ENCODE measurements around the gene NCKAP5. TPM values are rescaled to one million over a fixed set of nuclear protein-coding genes. Genes with fewer than 3 reads are reported as not detected.
A peak's percentile ranks its signal among the peaks of the same experiment; 100 is the strongest.

Gene NCKAP5
- total RNA-seq, 1 donor from 2014 or later: 27.9 TPM

- Mint-ChIP-seq H3K27ac (ENCODE audit: unreplicated experiment) (no peak overlapping the region), H3K9me3 (no peaks in the 10 kb centered on the region), H3K4me1 (peaks cover 15% of the 10 kb centered on the region), H3K27me3 (ENCODE audit: low read depth) (peaks cover 5% of the 10 kb centered on the region), H3K36me3 (ENCODE audit: low read depth) (peaks cover 6% of the 10 kb centered on the region), H3K4me3 (no peak overlapping the region)
- DNase-seq (ENCODE audit: low read depth, low spot score): no peak
- TF ChIP-seq CTCF (conservative IDR thresholded peaks at IDR 0.05): no peak
These were observed 297.2 kb downstream of the NCKAP5 start for GRCh38 chr2:133271105-133271504.

DNA sequence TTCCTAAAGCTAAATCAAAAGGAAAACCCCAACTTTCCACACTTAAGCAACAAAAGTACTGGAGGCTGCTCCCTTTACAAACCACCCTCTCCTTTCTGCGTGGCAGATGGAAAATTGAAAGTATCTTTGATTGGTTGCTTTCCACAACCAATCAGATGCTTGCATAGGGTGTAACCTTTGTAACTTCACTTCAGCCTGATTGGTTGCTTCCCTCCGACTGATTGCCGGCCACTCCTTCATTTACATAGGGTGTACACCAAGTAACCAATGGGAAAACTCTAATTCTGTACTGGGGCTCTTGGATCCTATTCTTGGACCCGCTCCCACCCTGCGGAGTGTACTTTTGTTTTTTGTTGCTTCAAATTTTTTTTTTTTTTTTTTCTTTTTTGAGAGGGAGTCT lies 297.7 kb downstream of the NCKAP5 start:
- no peak for DNase-seq (ENCODE audit: low read depth, low spot score)
- H3K36me3 Mint-ChIP-seq (ENCODE audit: low read depth): peaks cover 6% of the 10 kb centered on the region
- H3K4me3 Mint-ChIP-seq: no peak overlapping the region
- H3K27me3 Mint-ChIP-seq (ENCODE audit: low read depth): peaks cover 6% of the 10 kb centered on the region
- no peak for TF ChIP-seq CTCF (conservative IDR thresholded peaks at IDR 0.05)
- no peaks in the 10 kb centered on the region for H3K9me3 Mint-ChIP-seq
- H3K4me1 Mint-ChIP-seq: peaks cover 17% of the 10 kb centered on the region
- H3K27ac Mint-ChIP-seq (ENCODE audit: unreplicated experiment): no peak overlapping the region

DNA sequence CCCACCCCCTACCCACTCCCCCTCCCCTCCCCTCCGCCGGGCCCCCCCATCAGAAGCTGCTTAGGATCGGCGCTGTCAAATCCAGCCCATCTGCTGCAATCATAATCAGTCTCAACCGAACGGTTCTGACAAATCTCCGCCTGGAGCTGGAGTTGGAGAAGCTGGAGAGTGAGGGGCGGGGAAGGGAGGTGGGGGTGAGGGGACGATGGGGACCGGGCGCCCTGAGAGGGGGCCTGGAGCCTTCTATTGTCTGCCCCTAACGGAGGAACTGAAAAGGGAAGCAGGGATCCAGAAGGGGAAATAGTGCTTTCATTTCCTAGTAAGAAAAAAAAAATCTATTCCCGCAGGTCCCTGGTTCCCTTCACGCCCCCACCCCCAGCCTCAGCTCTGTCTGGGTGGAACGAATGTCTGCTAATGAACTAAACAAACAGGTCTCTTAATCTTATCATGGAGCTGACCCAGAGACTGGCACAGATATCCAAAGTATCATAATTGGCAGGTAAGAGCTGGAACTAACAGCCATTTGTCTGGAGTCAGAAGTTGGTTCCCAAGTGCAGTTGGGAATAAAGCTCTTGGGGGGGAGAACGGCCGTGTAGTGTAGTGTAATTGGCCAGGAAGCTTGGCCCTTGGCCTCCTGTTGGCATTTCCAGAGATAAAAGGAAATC lies 301.2 kb downstream of the NCKAP5 start:
- no peaks in the 10 kb centered on the region for H3K9me3 Mint-ChIP-seq
- peaks cover 33% of the 10 kb centered on the region for H3K4me1 Mint-ChIP-seq
- H3K4me3 Mint-ChIP-seq: peak overlapping the region; percentile 84
- TF ChIP-seq CTCF (conservative IDR thresholded peaks at IDR 0.05): no peak
- peaks cover 2% of the 10 kb centered on the region for H3K36me3 Mint-ChIP-seq (ENCODE audit: low read depth)
- no peak overlapping the region for H3K27ac Mint-ChIP-seq (ENCODE audit: unreplicated experiment)
- no peak for DNase-seq (ENCODE audit: low read depth, low spot score)
- H3K27me3 Mint-ChIP-seq (ENCODE audit: low read depth): peaks cover 16% of the 10 kb centered on the region

DNA sequence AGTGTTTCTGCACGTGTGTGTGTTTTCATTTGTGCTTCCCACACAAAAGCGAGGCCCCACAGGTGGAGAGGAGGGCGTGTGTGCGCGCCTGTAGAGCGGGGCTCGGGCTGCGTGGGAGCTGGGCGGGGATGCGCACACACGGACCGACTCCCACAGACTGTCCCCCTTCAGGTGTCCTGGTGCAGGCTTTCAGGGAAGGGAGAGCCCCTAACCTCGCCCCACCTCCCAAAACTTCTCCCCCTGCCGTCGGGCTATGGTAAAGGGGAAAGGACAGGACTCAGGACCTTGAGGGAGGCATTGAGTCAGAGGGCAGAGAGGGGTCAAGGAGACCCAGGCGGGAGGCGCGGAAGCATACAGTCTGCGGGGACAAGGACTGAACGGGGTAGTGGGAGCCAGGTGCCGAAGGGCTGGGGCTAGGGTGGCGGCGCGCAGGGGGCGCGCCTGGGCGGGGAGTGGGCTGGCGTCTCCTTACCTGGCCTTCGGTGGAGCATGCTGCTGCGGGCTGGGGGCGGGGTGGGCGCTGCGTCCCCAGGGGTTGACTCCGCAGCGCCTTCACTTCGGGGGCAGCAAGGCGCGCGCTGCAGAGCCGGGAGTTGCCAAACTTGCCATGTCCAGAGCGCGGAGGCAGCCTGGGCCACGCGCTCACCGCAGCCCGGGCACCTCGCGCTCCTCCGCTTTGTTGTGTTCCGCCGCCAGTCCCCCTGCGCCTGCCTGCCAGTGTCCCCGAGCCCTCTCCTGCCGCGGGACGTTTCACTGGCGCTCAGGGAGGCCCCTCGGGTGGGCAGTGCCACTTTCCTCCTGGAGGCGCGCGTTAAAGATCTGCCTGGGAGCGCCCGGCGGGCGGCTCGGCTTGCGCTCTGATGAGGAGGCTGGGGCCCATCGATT lies 302.0 kb downstream of the NCKAP5 start:
- peak; percentile 27 for TF ChIP-seq CTCF (conservative IDR thresholded peaks at IDR 0.05)
- Mint-ChIP-seq H3K4me3 (peak overlapping the region; percentile 85), H3K9me3 (no peaks in the 10 kb centered on the region), H3K4me1 (peaks cover 33% of the 10 kb centered on the region), H3K27me3 (ENCODE audit: low read depth) (peaks cover 18% of the 10 kb centered on the region), H3K36me3 (ENCODE audit: low read depth) (peaks cover 2% of the 10 kb centered on the region), H3K27ac (ENCODE audit: unreplicated experiment) (no peak overlapping the region)
- peak; percentile 19 for DNase-seq (ENCODE audit: low read depth, low spot score)

- no peak for TF ChIP-seq CTCF (conservative IDR thresholded peaks at IDR 0.05)
- no peak overlapping the region for H3K27ac Mint-ChIP-seq (ENCODE audit: unreplicated experiment)
These were observed 302.8 kb downstream of the NCKAP5 start for GRCh38 chr2:133265432-133265949.

More at GRCh38 chr2:133265432-133265949, 302.8 kb downstream of the NCKAP5 start:
- H3K4me3 Mint-ChIP-seq: peak overlapping the region; percentile 85
- H3K27me3 Mint-ChIP-seq (ENCODE audit: low read depth): peaks cover 18% of the 10 kb centered on the region
- peaks cover 2% of the 10 kb centered on the region for H3K36me3 Mint-ChIP-seq (ENCODE audit: low read depth)
- no peak for DNase-seq (ENCODE audit: low read depth, low spot score)
- H3K4me1 Mint-ChIP-seq: peaks cover 33% of the 10 kb centered on the region
- no peaks in the 10 kb centered on the region for H3K9me3 Mint-ChIP-seq

Data from neural crest cell (in vitro differentiated cells).